ENCODE measurements around the gene DCAF15. TPM values are rescaled to one million over a fixed set of nuclear protein-coding genes. Genes with fewer than 3 reads are reported as not detected.

Gene DCAF15
- total RNA-seq, 1 donor from 2014 or later = 18.0 TPM

DNA sequence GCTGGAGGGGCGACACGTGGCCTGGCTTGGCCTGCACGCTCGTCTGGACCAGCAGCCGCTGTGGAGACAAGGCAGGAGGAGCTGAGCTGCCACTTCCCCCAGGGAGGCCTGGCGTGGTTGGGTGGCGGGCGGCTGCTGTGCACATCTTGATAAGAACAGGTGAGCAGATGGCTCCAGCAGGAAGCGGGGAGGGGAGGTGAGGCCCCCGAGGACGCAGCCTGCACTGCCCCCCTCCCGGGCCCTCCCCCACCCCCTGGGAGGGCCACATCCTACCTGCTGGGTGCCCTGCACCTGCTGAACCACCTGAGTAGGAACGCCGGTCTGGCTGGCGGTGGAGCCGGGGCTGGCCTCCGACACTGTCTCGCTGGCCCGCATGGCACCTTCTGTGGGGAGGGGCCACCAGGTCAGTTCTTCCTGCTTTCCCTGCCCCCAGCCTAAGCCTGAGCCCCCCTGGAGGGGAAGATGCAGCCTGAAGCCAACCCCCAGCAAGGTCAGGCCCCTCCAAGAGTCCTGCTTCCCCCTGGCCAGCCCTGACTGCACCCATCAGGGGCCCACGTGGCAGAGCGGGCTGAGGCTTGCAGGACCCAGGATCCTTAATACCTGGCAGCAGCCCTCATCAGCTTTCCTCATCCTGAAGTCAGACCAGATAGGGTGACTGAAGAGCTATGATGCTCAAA, 31.0 kb downstream of the DCAF15 start:
- peak; percentile 62 for DNase-seq (ENCODE audit: missing footprints)
- no peak for ATAC-seq
- intact Hi-C loops (cut with DNase I) = no loop called here

DNA sequence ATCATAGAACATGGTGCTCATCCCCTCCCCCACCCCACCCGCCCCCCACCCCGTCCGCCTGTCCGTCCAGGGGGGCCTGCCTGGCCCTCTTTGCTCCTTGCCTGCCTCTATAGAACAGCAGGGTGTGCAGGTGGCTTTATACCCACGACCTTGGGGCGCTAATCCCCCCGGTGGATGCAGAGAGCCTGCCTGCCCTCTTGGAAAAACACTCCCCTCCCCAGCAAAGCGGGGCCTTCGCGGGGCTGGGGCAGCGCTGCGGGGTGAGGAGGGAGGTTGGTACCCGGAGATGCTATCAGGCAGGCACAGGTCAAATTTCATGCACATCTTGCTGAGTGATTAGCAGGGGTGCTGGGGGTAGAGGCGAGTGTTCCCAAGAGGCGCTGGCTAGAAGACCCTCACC, 31.9 kb downstream of the DCAF15 start:
- intact Hi-C loops (cut with DNase I) = no loop called here
- peak; percentile 9 for DNase-seq (ENCODE audit: missing footprints)
- no peak for ATAC-seq

DNA sequence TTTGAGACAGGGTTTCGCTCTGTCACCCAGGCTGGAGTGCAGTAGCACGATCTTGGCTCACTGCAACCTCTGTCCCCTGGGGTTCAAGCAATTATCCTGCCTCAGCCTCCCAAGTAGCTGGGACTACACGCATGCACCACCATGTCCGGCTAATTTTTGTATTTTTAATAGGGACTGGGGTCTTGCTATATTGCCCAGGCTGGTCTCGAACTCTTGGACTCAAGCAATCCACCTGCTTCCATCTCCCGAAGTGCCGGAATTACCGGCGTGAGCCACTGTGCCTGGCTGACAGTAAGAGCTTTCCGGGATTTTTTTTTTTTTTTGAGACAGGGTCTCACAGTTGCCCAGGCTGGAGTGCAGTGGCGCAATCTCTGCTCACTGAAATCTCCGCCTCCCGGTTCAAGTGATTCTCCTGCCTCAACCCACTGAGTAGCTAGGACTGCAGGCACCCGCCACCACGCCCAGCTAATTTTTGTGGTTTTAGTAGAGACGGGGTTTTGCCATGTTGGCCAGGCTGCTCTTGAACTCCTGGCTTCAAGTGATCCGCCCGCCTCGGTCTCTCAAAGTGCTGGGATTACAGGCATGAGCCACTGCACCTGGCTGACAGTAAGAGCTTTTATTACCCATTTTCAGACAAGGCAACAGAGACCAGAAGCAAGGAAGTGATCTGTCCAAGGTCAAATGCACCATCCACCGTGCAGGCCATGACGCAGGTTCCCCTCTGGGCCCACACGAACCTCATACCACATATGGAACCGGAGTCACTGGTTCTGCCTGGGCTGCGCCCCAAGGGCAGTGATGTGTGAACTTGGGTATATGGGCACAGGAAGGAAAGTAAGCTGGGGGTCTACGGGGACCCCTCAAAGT, 32.8 kb downstream of the DCAF15 start:
- DNase-seq (ENCODE audit: missing footprints) (peak; percentile 67), ATAC-seq (no peak)
- intact Hi-C loops (cut with DNase I) = no loop called here

DNA sequence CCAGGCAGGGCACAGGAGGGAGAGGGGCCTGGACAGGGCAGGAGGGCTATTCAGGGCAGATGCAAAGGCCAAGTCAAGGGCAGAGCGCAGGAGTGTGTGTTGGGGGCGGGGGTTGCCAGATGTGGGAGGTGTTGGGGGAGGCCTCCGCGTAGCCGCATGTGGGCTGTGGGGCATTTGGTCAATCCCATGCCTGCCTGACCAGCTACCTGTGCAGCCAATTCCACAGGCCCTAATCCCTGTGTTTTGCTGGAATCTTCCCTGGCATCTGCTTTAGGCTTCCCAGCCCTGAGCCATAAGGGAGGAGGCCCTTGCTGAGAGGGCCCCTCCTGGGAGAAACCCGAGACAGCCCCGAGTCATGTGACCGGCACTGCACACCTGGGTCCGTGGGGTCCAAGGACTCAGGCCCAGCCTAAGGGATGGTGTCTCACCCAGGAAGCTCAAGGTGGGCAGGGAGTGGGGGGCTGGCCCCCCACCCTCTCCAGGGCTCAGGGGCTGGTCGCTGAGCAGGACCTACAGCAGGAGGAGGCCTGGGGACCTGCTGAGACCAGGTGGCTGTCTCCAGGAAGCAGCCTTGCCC, 33.5 kb downstream of the DCAF15 start:
- peak; percentile 1 for ATAC-seq
- intact Hi-C loops (cut with DNase I) = no loop called here

DNA sequence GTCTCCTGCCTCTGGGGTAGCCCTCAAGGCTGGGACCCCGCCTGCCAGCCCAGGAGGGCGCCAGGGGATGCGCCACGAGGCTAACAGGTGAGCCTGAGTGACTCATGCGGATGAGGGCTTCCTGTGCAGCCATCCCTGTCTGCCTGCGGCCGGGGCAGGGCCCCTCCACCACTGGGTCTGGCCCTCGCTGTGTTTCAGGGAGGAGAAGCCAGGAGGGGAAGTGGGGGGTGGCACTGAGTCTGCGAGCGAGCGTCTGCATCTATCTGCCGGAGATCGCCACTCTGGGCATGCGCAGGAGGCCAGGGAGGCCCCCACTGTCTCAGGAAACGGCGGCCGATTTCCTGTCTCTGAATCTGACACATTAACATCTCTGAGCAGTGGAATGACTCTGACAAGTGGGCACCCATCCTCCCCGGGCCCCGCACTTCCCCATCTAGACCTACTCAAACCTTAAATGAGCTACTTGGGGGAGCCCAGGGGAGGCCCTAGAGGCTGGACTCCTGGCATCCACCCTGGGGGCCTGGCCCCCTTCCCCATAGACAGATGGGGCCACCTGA, 34.1 kb downstream of the DCAF15 start:
- ATAC-seq (peak; percentile 64), DNase-seq (ENCODE audit: missing footprints) (peak; percentile 95)
- intact Hi-C loops (cut with DNase I) = no loop called here

More for the DNA sequence above, 33.5 kb downstream of the DCAF15 start:
- DNase-seq (ENCODE audit: missing footprints) = peak; percentile 53

DNA sequence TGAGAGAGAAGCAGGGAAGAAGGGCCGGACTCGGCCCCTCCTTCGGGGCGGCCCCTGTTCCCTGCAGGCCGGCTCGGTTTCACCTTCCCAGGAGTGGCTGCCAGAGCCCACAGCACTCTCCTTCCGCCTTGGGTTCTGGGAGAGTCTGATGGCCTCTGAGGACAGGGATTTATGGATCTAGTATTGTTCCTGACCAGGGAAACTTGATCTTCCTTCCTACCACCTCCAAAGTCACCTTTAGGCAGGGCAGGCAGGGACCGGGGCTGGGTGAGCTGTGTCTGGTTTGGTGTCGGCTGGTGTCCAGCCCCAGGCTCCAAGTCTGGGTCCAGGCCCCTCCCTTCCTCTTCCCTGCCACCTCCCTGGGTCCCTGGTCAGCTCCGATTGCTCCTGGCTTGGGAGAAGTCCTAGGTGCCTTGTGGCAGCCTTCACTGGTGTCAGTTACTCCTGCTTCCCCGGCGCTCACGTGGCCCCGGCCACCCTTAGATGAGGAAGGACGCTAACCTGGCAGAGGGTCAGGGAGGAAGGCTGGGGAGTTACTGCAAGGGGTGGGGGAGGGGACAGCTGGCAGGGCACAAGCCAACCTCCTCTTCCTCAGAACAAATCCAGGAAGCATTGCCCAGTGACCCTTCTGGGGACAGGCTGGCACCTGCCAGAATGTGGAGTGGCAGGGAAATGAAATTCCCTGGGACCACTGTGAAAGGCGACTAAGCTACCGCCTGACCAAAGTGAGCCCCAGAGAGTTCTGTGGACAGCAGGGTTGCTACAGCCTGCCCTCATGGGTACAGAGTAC, 35.0 kb downstream of the DCAF15 start:
- intact Hi-C loops (cut with DNase I) = no loop called here
- ATAC-seq (peak; percentile 66), DNase-seq (ENCODE audit: missing footprints) (peak; percentile 81)

DNA sequence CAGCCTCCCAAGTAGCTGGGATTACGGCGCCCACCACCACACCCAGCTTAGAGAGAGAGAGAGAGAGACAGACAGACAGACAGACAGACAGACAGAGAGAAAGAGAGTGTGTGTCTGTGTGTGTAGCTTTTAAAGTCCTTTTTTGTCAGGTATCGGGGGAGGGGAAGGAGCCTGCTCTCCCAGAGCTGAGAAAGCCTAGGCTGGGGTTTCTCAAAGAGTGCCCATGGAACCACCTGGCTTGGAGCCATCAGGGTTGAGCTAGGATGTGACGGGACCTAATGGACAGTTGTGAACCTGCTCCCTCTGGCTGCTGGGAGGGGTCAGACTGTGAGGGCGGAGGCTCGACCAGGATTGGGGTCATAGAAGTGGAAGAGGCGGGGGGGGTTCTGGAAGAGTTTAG, 37.2 kb downstream of the DCAF15 start:
- ATAC-seq (no peak), DNase-seq (ENCODE audit: missing footprints) (peak; percentile 18)
- intact Hi-C loops (cut with DNase I) = no loop called here

- ATAC-seq = no peak
- intact Hi-C loops (cut with DNase I) = no loop called here
- DNase-seq (ENCODE audit: missing footprints) = peak; percentile 15
These were observed 37.8 kb downstream of the DCAF15 start for GRCh38 chr19:13990085-13990484.

DNA sequence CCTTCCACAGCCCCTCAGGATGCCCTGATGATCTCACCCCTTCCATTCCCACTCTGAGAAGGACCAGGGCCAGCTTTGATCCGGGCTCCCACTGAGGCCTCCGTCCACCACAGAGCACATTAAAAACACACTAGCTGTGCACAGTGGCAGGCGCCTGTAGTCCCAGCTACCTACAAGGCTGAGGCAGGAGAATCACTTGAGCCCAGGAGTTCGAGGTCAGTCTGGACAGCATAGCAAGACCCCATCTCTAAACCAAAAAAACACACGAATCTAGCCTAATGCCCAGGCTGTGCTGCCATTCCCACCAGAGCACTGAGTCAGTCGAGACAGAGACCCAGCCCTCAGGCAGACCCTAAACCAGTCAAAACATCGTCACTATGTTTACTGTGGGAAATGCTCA, 39.7 kb downstream of the DCAF15 start:
- DNase-seq (ENCODE audit: missing footprints) (no peak), ATAC-seq (no peak)
- intact Hi-C loops (cut with DNase I) = no loop called here

- intact Hi-C loops (cut with DNase I) = no loop called here
- DNase-seq (ENCODE audit: missing footprints) = no peak
- ATAC-seq = no peak
These were observed 41.4 kb downstream of the DCAF15 start for GRCh38 chr19:13993590-13994300.

DNA sequence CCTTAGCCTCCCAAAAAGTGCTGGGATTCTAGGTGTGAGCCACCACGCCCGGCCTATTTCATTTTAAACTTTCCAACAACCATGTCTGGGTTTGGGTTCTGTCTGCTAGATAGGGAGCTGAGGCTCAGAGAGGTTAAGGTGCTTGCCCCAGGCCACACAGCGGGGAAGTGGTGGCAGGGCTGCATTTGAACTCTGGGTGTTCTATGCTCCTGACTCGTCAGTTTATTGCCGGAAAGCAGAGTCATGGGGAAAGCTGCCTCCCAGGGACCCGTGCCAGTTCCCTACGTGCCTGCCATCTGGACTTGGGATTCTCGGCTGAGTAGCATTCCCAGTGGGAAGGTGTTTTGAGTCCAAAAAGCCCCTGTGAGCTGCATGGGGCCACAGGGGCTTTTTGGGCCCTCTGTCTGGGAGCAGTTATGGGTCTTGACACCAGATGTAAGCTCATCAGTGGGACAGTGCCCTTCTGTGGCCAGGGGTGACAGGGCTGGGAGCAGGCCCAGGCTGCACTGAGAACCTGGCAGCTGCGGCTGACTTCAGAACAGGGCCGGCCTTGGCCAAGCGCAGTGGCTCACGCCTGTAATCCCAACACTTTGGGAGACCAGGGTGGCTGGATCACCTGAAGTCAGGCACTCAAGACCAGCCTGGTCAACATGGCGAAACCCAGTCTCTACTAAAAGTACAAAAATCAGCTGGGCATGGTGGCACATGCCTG, 42.9 kb downstream of the DCAF15 start:
- ATAC-seq (peak; percentile 85), DNase-seq (ENCODE audit: missing footprints) (peak; percentile 60)
- intact Hi-C loops (cut with DNase I) = no loop called here

GRCh38 chr19:13995878-13996765, 43.8 kb downstream of the DCAF15 start:
- ATAC-seq (no peak), DNase-seq (ENCODE audit: missing footprints) (peak; percentile 15)
- intact Hi-C loops (cut with DNase I) = no loop called here

GRCh38 chr19:13996928-13997630, 44.8 kb downstream of the DCAF15 start:
- ATAC-seq = no peak
- peak; percentile 57 for DNase-seq (ENCODE audit: missing footprints)
- intact Hi-C loops (cut with DNase I) = no loop called here

DNA sequence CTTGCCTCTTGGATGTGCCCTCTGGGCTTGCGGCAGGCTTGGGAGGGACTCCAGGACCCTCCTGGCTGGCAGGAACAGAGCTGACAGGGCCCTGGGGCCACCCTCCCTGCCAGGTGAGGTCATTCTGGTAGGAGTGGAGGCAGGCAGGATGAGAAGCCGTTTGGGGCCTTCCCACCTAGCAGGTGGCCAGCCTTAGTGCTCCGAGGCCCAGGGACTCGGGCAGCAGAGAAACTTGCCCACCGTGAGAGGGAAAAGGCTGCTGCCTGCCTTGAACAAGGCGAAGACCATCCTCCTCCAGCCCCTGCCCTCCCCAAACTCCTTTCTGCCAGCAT, 45.3 kb downstream of the DCAF15 start:
- intact Hi-C loops (cut with DNase I) = no loop called here
- ATAC-seq (no peak), DNase-seq (ENCODE audit: missing footprints) (peak; percentile 32)

DNA sequence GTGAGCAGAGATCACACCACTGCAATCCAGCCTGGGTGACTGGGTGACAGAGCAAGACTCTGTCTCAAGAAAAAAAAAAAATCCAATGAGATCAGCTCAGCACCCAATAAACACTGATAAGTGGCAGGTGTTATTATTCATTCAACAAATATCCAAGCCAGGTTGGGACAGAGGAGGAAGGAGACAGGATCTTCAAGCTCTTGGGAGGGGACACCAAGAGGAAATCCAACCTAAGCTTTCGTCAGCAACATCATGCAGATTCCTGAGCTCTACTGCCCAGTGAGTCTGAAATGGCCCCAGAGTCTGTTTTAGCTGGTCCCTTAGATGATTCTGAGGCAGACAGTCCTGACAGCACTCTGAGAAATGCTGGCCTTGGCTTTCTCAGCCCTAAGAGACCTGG, 46.1 kb downstream of the DCAF15 start:
- ATAC-seq (no peak), DNase-seq (ENCODE audit: missing footprints) (no peak)
- intact Hi-C loops (cut with DNase I) = no loop called here

GRCh38 chr19:13999085-13999484, 46.8 kb downstream of the DCAF15 start:
- intact Hi-C loops (cut with DNase I) = no loop called here
- ATAC-seq (no peak), DNase-seq (ENCODE audit: missing footprints) (no peak)

Measured in Right ventricle myocardium inferior (tissue), 1 donor.